Fibroblast of skin of abdomen (primary cell): ENCODE data around the gene NF1.
"Not testable (repeated sequence)": the region's sequence is repeated elsewhere in the genome, so short reads cannot be mapped to it uniquely, and the experiment has no call there.

ENCODE experiments used
- DNase-seq: peaks from one replicate; pipeline ENCODE4 v3.0.0-alpha.2; 2013

The NF1 gene

DNA sequence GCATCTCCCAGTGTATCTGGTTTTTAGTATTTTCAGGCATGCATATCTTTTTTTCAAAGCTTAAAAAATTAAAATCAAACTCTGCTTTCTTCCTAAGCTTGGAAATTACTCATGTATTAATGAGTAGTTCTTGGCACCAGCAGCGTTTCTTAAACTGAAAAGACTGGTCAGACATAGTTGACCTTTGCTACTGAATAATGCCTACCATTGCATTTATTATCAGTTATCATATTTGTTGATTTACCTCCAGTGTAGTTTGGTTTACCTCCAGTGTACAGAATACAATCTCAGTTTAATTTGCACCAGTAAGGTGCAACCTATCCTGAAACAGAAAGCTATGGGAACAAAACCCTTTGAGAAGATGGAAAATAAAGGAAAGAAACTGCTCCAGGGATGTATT, 261.2 kb downstream of the NF1 start:
- no peak for DNase-seq

GRCh38 chr17:31357091-31357490, 262.3 kb downstream of the NF1 start:
- DNase-seq: no peak

GRCh38 chr17:31357839-31358394, 263.1 kb downstream of the NF1 start:
- no peak for DNase-seq

GRCh38 chr17:31364012-31364411, 269.2 kb downstream of the NF1 start:
- no peak for DNase-seq

DNA sequence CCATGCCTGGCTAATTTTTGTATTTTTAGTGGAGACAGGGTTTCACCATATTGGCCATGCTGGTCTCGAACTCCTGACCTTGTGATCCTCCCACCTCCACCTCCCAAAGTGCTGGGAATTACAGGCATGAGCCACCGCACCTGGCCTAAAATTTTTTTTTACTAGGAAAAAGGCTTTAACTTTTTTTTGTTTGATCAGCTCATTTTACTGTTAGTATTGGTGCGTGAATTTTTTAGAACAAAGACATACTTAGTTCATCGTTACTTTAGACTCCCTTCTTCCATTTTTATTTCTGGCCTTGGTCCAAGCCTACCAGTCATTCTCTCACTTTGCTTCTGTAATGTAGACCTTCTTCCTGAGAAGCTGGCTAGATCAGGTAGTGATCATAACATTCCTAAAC, 271.3 kb downstream of the NF1 start:
- DNase-seq: no peak

GRCh38 chr17:31369266-31369665, 274.5 kb downstream of the NF1 start:
- DNase-seq: no peak

GRCh38 chr17:31371511-31372097, 276.8 kb downstream of the NF1 start:
- peak; percentile 57 for DNase-seq

DNA sequence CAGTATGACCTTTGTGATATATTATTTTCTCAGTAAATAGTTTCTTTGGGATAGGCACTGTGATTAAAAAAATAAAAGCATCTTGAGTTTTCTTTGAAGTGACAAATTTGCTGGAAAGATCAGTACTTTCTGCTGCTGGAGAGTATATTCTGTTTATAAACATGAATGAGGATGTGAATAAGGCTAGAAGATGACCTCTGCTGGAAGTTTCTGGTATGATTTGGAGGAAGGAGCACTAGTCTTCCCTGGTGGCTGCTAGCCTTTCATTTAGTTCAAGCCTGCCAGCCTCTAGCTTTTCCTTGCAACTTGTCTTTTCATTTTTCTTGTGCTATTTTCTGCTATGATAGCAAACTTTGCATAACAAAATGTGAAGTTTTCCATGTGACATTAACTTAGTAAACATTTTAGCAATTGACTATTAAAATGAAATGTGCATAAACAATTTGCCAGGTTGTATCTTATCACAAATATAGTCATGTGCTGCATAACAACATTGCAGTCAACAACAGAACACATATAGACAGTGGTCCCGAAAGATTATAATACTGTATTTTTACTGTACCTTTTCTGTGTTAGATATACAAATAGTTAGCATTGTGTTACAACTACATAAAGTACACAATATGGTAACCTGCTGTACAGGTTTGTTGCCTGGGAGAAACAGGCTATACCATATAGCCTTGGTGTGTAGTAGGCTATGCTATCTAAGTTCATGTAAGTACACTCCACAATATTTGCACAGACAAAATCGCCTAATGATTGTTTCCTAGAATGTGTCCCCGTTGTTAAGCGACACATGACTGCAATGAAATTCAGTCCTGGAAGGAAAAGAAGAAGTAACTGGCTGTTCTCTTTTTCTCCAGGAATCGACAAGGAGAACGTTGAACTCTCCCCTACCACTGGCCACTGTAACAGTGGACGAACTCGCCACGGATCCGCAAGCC, 278.6 kb downstream of the NF1 start:
- peak; percentile 61 for DNase-seq

DNA sequence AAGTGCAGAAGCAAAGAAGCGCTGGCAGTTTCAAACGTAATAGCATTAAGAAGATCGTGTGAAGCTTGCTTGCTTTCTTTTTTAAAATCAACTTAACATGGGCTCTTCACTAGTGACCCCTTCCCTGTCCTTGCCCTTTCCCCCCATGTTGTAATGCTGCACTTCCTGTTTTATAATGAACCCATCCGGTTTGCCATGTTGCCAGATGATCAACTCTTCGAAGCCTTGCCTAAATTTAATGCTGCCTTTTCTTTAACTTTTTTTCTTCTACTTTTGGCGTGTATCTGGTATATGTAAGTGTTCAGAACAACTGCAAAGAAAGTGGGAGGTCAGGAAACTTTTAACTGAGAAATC, 279.3 kb downstream of the NF1 start:
- DNase-seq: no peak

GRCh38 chr17:31374503-31374902, 279.7 kb downstream of the NF1 start:
- no peak for DNase-seq

- no peak for DNase-seq
These were observed 283.9 kb downstream of the NF1 start for GRCh38 chr17:31378638-31379037.

- DNase-seq: no peak
These were observed 284.9 kb downstream of the NF1 start for GRCh38 chr17:31379597-31380205.

GRCh38 chr17:31381165-31381668, 286.4 kb downstream of the NF1 start:
- DNase-seq: no peak

DNA sequence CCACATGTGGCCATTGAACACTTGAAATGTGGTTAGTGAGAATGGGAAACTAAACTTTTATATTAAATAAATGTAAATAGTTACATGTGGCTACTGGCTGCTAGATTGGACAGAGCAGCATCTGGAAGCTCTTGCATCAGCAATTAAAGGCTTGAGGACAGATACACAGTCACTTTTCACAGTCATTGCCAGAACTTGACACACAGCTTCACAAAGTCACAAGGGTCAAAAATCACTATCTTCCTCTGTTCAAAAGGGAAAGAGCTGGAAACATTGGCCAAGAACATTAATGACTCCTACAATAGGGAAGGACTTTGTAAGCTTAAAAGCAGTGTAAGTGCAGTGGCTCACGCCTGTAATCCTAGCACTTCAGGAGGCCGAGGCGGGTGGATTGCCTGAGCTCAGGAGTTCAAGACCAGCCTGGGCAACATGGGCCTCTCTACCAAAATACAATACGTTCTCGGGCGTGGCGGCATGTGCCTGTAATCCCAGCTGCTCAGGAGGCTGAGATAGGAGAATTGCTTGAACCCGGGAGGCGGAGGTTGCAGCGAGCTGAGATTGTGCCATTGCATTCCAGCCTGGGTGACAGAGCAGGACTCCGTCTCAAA, 288.0 kb downstream of the NF1 start:
- not testable (repeated sequence) for DNase-seq

DNA sequence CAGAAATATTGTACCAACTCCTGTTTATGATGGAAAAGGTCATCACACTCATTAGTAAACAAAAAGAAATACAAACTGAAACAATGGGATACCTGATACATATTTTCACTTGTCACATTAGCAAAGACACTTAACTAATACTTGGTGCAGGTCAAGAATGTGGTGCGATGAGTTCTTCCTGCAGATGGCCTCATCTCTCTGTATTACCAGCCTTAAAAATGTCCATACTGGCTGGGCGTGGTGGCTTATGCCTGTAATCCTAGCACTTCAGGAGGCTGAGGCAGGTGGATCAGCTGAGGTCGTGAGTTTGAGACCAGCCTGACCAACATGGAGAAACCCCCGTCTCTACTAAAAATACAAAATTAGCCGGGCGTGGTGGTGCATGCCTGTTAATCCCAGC, 288.7 kb downstream of the NF1 start:
- DNase-seq: not testable (repeated sequence)

DNA sequence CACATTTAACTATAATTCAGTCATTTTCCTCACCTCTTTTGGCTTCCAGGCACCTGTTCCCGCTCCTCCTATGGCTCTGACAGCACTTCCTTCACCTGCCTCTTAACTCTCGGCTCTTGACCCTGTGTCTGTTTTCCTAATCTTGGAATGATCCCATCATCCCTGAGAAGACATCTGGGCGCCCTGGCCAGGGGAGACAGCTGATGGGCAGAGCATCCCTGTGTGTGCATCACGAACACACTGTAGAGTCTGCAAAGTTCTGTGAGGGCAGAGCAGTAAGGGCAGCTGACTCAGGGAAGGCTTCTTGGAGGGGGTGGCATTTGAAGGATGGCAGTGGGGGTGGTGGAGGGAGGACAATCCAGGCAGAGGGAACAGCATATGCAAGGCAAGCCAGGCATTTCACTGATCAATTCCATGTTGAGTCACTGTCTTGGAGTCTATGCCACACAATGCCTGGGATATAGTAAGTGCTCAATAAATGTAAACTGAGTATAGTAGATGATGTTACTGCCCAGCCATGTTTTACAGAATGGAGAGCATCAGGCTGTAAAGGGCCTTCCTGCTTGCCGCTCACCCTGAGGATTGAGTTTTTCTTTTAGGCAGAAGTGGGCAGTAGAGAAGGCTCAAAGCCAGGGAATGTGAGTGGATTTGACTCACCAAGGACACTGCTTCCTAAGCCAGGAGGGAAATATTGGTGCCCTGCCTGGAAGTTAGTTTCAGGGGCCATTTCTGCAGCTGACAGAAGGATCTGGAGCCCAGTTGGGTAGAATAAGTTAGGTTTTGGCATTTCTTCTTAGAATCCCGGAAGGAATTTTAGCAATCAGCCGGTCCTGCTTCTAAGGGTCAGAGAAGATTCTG, 290.9 kb downstream of the NF1 start:
- no peak for DNase-seq

- DNase-seq: no peak
These were observed 291.8 kb downstream of the NF1 start for GRCh38 chr17:31386542-31387075.

DNA sequence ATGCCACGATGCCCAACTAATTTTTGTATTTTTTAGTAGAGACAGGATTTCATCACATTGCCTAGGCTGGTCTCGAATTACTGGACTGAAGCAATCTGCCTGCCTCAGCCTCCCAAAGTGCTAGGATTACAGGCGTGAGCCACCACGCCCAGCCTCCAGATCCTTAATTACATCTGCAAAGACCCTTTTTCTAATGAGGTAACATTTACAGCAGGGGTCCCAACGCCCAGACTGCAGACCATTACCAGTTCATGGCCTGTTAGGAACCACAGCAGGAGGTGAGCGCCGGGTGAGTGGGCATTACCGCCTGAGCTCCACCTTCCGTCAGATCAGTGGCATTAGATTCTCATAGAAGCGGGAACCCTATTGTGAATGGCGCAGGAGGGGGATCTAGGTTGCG, 292.7 kb downstream of the NF1 start:
- DNase-seq: no peak

DNA sequence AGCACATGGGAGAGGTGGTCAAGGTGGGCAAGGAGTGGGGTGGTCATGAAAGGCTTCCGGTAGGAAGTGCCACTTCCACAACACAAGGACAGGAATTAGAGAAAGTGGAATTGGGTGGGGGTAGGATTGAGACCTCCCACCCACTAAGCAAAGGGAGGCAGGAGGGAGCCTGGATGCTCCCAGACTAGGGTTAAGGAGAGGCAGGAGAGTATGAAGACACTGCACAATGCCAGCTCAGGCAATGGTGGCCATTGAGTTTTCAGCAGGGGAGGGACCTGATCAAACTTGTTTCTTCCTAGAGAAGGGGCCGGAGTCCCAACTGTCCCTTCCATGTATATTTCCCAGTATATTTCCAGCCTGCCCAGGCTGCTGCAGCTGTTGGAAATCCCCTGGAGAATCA, 293.6 kb downstream of the NF1 start:
- no peak for DNase-seq

DNA sequence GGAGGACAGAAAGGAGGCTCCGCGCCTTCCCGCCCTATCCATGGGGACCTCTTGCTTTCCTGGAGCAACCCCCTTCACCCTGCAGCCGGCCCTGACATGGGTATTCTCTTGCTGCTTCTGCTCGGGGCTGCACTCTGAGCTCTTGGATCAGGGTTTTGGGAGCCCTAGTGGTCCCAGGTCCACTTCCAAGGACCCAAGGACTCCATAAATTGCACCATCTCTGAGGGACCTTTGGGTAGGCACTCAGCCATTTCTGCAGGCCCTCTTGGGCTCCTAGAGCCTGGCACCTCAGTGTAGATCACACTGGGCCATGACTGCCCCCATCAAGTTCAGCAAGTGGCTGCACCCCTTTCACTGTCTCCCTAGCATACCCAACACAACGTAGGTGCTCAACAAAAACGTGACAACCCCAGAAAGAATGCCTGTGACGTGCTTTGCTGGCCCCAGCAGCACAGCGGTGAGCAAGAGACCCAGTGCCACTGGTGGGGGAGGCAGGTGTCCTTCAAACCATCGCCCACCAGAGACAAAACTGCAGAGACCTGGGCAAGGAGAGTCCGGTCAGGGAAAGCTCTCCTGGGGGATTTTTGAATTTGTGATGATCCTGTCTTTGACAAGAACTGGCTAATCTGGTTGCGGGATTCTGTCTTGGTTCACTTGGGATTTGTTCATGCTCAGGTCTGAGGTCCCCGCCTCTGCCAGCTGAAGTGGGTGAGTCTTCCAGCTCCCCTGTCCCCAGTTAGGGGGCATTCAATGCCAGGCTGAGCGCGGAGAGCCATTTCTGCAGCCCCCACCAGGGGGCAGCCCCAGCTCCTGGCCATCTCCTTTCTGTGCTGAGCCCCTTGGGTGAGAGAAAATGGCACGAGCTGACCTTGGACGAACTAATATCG, 294.2 kb downstream of the NF1 start:
- no peak for DNase-seq
